ENCODE measurements around the gene TRIM44.

GRCh38 chr11:35742707-35743454 is 80.3 kb downstream of the TRIM44 start:
- TF ChIP-seq CTCF (IDR thresholded peaks at IDR 0.05) (no peak), ZFX (IDR thresholded peaks at IDR 0.05; ENCODE audit: borderline replicate concordance) (no peak)
